CD4-positive, alpha-beta T cell treated with Interleukin-12 subunit alpha and Interleukin-12 subunit beta, for 1 hour (primary cell): ENCODE results near the gene KLK13.

Source experiments
- DNase-seq: peaks from one replicate; pipeline ENCODE4 v3.0.0-alpha.2; 2020

KLK13 gene

GRCh38 chr19:51091895-51092873 is 27.3 kb upstream of the KLK13 start:
- no peak for DNase-seq

GRCh38 chr19:51091126-51091525 is 26.2 kb upstream of the KLK13 start:
- DNase-seq: no peak

- DNase-seq: no peak
These were observed 25.6 kb upstream of the KLK13 start for GRCh38 chr19:51090471-51090870.

GRCh38 chr19:51089786-51090185 is 24.9 kb upstream of the KLK13 start:
- no peak for DNase-seq

GRCh38 chr19:51086153-51086850 is 21.4 kb upstream of the KLK13 start:
- DNase-seq: no peak

GRCh38 chr19:51084505-51084904 is 19.6 kb upstream of the KLK13 start:
- no peak for DNase-seq

GRCh38 chr19:51083783-51084182 is 18.9 kb upstream of the KLK13 start:
- DNase-seq: no peak

GRCh38 chr19:51083181-51083580 is 18.3 kb upstream of the KLK13 start:
- no peak for DNase-seq

GRCh38 chr19:51082611-51083010 is 17.7 kb upstream of the KLK13 start, which contains the start of gene KLK14:
Gene KLK14 (minus strand): TSS chr19:51082887. CDS start chr19:51082614, 273 bp downstream.
- DNase-seq: no peak

- no peak for DNase-seq
These were observed 16.6 kb upstream of the KLK13 start for GRCh38 chr19:51081476-51081875.

- DNase-seq: no peak
These were observed 14.7 kb upstream of the KLK13 start for GRCh38 chr19:51079481-51080110.

GRCh38 chr19:51078731-51079130 is 13.8 kb upstream of the KLK13 start:
- DNase-seq: no peak

- DNase-seq: no peak
These were observed 13.2 kb upstream of the KLK13 start for GRCh38 chr19:51078104-51078503.

- no peak for DNase-seq
These were observed 11.8 kb upstream of the KLK13 start for GRCh38 chr19:51076631-51077213.

GRCh38 chr19:51075998-51076397 is 11.1 kb upstream of the KLK13 start:
- no peak for DNase-seq

GRCh38 chr19:51071095-51071405 is 6.2 kb upstream of the KLK13 start:
- DNase-seq: no peak

- DNase-seq: no peak
These were observed 5.6 kb upstream of the KLK13 start for GRCh38 chr19:51070334-51071094.

- no peak for DNase-seq
These were observed 1.7 kb upstream of the KLK13 start for GRCh38 chr19:51066393-51067186.

GRCh38 chr19:51065221-51065960 is 499 bp upstream of the KLK13 start:
- no peak for DNase-seq

- DNase-seq: no peak
These were observed 1.2 kb downstream of the KLK13 start for GRCh38 chr19:51063664-51064063.

GRCh38 chr19:51060973-51061372 is 3.9 kb downstream of the KLK13 start:
- DNase-seq: no peak
